GM21515 (cell line): ENCODE measurements around the gene EPOP.

Source experiments
- ATAC-seq: cut with Tn5 transposase; IDR thresholded peaks from one replicate; pipeline ENCODE4 v1.9.1; 2021; ENCODE audit not compliant: unreplicated experiment

EPOP gene

GRCh38 chr17:38706505-38707216 lies 31.9 kb upstream of the EPOP start:
- ATAC-seq, result no peak

- no peak for ATAC-seq
Measured at GRCh38 chr17:38705803-38706504, 31.2 kb upstream of the EPOP start.

- no peak for ATAC-seq
Measured at GRCh38 chr17:38705523-38705802, 30.7 kb upstream of the EPOP start.

- ATAC-seq, result no peak
Measured at GRCh38 chr17:38704606-38705522, 30.1 kb upstream of the EPOP start, which contains the start of gene MLLT6. Gene MLLT6, plus strand, starts transcription at chr17:38705273. Its CDS starts 360 bp downstream, at chr17:38705633.

GRCh38 chr17:38703742-38704605 lies 29.2 kb upstream of the EPOP start:
- ATAC-seq, result no peak

- ATAC-seq, result no peak
Measured at GRCh38 chr17:38702916-38703741, 28.4 kb upstream of the EPOP start.

GRCh38 chr17:38702166-38702915 lies 27.6 kb upstream of the EPOP start:
- peak; percentile 24 for ATAC-seq

- ATAC-seq, result peak; percentile 15
Measured at GRCh38 chr17:38701504-38702165, 26.9 kb upstream of the EPOP start.

- no peak for ATAC-seq
Measured at GRCh38 chr17:38698760-38699159, 24.0 kb upstream of the EPOP start.

GRCh38 chr17:38697061-38697820 lies 22.5 kb upstream of the EPOP start:
- ATAC-seq, result no peak

GRCh38 chr17:38693700-38694329 lies 19.1 kb upstream of the EPOP start:
- no peak for ATAC-seq

- ATAC-seq, result no peak
Measured at GRCh38 chr17:38691154-38691553, 16.4 kb upstream of the EPOP start.

- ATAC-seq, result no peak
Measured at GRCh38 chr17:38690386-38690785, 15.6 kb upstream of the EPOP start.

- no peak for ATAC-seq
Measured at GRCh38 chr17:38687286-38687685, 12.5 kb upstream of the EPOP start.

- no peak for ATAC-seq
Measured at GRCh38 chr17:38685491-38685890, 10.7 kb upstream of the EPOP start.

GRCh38 chr17:38681096-38681495 lies 6.3 kb upstream of the EPOP start:
- ATAC-seq, result no peak

GRCh38 chr17:38677819-38678218 lies 3.1 kb upstream of the EPOP start:
- no peak for ATAC-seq
